ENCODE data around the gene HECTD3. TPM values are rescaled to one million over a fixed set of nuclear protein-coding genes. Genes with fewer than 3 reads are reported as not detected.
"Not testable (repeated sequence)": the region's sequence is repeated elsewhere in the genome, so short reads cannot be mapped to it uniquely, and the experiment has no call there.

HECTD3 gene
- polyA plus RNA-seq, 2 donors: 25.1 to 38.6 TPM

DNA sequence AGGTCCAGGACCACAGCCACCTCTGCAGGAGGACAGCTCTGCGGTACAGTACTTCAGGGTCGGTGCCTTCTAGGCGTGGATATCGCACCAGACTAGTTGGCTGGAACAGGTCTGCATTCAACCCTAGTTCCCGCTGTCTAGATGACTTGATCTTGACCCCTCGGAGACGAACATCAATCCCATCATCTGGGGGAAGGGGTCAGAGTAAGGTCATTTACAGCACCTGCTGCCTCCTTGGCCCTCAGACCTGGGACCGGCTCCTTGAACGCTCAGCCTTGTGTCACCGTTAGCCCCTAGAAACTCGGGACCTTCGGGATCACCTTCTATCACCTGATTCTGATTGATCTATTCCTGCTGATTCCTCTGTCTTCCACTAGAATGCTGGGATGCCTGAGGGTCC is 2.6 kb downstream of the HECTD3 start:
- Histone ChIP-seq H3K9me3 (ENCODE audit: control insufficient read depth in 2 of 2, insufficient read depth in 1 of 2, low read depth in 1 of 2, low read length in 1 of 2) (no peaks in the 10 kb centered on the region), H3K27me3 (ENCODE audit: control insufficient read depth in 1 of 2, insufficient read depth in 2 of 2, low read length in 2 of 2) (no peaks in the 10 kb centered on the region), H3K4me3 (ENCODE audit: low read depth in 1 of 2, low read length in 2 of 2) (no peak overlapping the region), H3K27ac (ENCODE audit: low read depth in 2 of 2, low read length in 1 of 2) (no peak overlapping the region), H3K4me1 (ENCODE audit: control insufficient read depth in 2 of 2, insufficient read depth in 2 of 2, low read length in 1 of 2) (peaks cover 0 to 15% of the 10 kb centered on the region in 2 donors), H3K36me3 (ENCODE audit: control insufficient read depth in 2 of 2, insufficient read depth in 2 of 2, low read length in 1 of 2) (peaks cover 10 to 59% of the 10 kb centered on the region in 2 donors)
- WGBS, 2 donors: 90 to 94% methylated on average over 12 of the region's 12 CpGs

DNA sequence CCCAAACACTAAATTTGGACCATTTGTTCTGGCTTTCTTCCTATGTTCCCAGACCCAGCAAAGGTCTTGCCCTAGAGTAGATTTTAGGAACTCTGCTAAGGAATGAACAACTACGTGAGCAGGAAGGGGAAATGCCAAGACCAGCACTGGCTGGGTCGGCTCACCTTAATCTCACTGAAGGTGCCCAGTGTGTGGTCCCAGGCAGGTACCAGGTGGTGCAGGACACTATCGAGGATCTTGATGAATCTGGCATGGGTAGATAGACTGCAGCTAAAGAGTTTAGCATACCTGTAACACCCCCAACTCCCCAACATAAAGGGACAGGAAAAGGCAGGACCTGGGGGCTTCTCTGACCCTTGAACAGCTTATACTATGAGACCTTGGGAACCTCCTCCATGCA is 3.0 kb downstream of the HECTD3 start:
- Histone ChIP-seq H3K27ac (ENCODE audit: low read depth in 2 of 2, low read length in 1 of 2) (no peak overlapping the region), H3K4me3 (ENCODE audit: low read depth in 1 of 2, low read length in 2 of 2) (no peak overlapping the region), H3K4me1 (ENCODE audit: control insufficient read depth in 2 of 2, insufficient read depth in 2 of 2, low read length in 1 of 2) (peaks cover 0 to 15% of the 10 kb centered on the region in 2 donors), H3K36me3 (ENCODE audit: control insufficient read depth in 2 of 2, insufficient read depth in 2 of 2, low read length in 1 of 2) (peaks cover 13 to 64% of the 10 kb centered on the region in 2 donors), H3K27me3 (ENCODE audit: control insufficient read depth in 1 of 2, insufficient read depth in 2 of 2, low read length in 2 of 2) (no peaks in the 10 kb centered on the region), H3K9me3 (ENCODE audit: control insufficient read depth in 2 of 2, insufficient read depth in 1 of 2, low read depth in 1 of 2, low read length in 1 of 2) (no peaks in the 10 kb centered on the region)
- 88 to 95% methylated on average over 3 of the region's 3 CpGs for WGBS, 2 donors

DNA sequence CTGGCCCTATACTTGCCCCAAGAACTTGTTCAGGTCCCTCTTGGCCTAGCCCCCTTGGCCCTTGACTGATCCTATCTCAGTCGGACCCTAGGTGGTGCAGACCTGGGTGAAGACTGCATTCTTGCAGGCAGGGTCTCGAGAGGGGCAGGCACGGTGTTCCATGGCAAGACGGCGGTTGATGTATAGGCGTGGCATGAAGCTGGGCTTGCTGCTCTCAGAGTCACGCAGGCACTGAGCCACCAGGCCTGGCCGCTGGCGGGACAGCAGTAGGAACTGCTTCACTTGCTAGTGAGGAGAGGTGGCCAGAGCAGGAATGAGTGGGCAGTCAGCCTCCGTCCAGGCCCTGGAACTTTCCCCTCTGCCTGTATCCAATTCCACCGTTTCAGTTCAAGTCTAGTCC is 3.8 kb downstream of the HECTD3 start:
- Histone ChIP-seq H3K4me1 (ENCODE audit: control insufficient read depth in 2 of 2, insufficient read depth in 2 of 2, low read length in 1 of 2) (peaks cover 0 to 15% of the 10 kb centered on the region in 2 donors), H3K9me3 (ENCODE audit: control insufficient read depth in 2 of 2, insufficient read depth in 1 of 2, low read depth in 1 of 2, low read length in 1 of 2) (no peaks in the 10 kb centered on the region), H3K4me3 (ENCODE audit: low read depth in 1 of 2, low read length in 2 of 2) (no peak overlapping the region), H3K27me3 (ENCODE audit: control insufficient read depth in 1 of 2, insufficient read depth in 2 of 2, low read length in 2 of 2) (no peaks in the 10 kb centered on the region), H3K36me3 (ENCODE audit: control insufficient read depth in 2 of 2, insufficient read depth in 2 of 2, low read length in 1 of 2) (peaks cover 21 to 70% of the 10 kb centered on the region in 2 donors), H3K27ac (ENCODE audit: low read depth in 2 of 2, low read length in 1 of 2) (no peak overlapping the region)
- 82 to 84% methylated on average over 11 of the region's 11 CpGs for WGBS, 2 donors

DNA sequence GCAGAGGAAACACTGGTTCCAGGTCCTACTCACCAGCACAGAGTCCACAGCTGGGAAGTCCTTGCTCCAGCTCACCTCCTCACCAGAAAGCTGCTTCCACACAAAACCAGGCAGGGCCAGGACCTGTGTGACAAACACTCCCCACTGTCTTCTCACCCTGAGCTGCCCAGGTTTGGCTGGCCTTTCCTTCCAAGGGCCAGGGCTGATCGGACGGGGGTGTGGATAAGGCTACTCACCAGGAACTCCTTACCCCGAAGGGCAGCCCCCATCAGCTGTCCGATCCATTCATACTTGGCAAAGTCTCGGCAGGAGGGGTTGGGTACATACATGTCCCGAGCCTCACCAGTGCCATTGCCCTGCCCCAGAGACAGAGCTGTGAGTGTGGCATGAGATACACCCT is 5.4 kb downstream of the HECTD3 start:
- H3K36me3 ChIP-seq (ENCODE audit: control insufficient read depth in 2 of 2, insufficient read depth in 2 of 2, low read length in 1 of 2): peaks cover 25 to 74% of the 10 kb centered on the region in 2 donors
- WGBS, 2 donors: 89 to 96% methylated on average over 6 of the region's 6 CpGs
- no peaks in the 10 kb centered on the region for H3K9me3 ChIP-seq (ENCODE audit: control insufficient read depth in 2 of 2, insufficient read depth in 1 of 2, low read depth in 1 of 2, low read length in 1 of 2)
- H3K27ac ChIP-seq (ENCODE audit: low read depth in 2 of 2, low read length in 1 of 2): no peak overlapping the region
- no peak overlapping the region for H3K4me3 ChIP-seq (ENCODE audit: low read depth in 1 of 2, low read length in 2 of 2)
- no peaks in the 10 kb centered on the region for H3K27me3 ChIP-seq (ENCODE audit: control insufficient read depth in 1 of 2, insufficient read depth in 2 of 2, low read length in 2 of 2)
- H3K4me1 ChIP-seq (ENCODE audit: control insufficient read depth in 2 of 2, insufficient read depth in 2 of 2, low read length in 1 of 2): peaks cover 0 to 9% of the 10 kb centered on the region in 2 donors

DNA sequence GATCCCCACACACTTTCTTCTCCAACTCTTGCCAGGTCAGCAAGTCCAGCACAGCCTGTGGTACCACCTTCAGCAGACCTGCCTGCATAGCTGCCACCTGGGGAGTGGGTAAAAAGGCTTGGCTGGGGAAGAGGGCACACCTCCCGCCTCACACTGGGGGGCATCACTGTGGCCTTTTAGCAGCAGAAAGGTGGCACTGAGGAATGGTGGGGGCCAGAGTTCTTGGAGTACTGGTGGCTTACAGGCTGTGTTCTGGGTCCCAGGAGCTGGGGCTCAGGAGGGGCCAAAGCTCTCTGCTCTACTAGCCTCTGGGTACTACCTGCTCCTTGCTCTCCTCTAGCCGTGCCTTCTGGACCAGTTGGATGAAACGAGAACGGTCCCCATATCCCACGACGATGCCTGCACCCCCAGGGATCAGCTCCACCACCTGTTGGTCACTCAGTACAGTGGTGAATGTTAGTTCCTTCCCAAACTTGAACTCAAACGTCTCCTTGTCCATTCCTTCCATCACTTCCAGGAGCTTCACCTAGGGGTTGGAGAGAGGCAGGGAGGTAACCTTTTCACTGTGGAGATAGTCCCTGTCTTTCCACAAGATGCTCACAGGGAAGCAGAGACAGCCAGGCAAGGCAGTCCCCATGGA is 6.7 kb downstream of the HECTD3 start:
- Histone ChIP-seq H3K36me3 (ENCODE audit: control insufficient read depth in 2 of 2, insufficient read depth in 2 of 2, low read length in 1 of 2) (peaks cover 25 to 69% of the 10 kb centered on the region in 2 donors), H3K27me3 (ENCODE audit: control insufficient read depth in 1 of 2, insufficient read depth in 2 of 2, low read length in 2 of 2) (no peaks in the 10 kb centered on the region), H3K4me3 (ENCODE audit: low read depth in 1 of 2, low read length in 2 of 2) (no peak overlapping the region), H3K9me3 (ENCODE audit: control insufficient read depth in 2 of 2, insufficient read depth in 1 of 2, low read depth in 1 of 2, low read length in 1 of 2) (no peaks in the 10 kb centered on the region), H3K4me1 (ENCODE audit: control insufficient read depth in 2 of 2, insufficient read depth in 2 of 2, low read length in 1 of 2) (peaks cover 0 to under 1% of the 10 kb centered on the region in 2 donors), H3K27ac (ENCODE audit: low read depth in 2 of 2, low read length in 1 of 2) (no peak overlapping the region)
- 86 to 95% methylated on average over 7 of the region's 7 CpGs for WGBS, 2 donors

DNA sequence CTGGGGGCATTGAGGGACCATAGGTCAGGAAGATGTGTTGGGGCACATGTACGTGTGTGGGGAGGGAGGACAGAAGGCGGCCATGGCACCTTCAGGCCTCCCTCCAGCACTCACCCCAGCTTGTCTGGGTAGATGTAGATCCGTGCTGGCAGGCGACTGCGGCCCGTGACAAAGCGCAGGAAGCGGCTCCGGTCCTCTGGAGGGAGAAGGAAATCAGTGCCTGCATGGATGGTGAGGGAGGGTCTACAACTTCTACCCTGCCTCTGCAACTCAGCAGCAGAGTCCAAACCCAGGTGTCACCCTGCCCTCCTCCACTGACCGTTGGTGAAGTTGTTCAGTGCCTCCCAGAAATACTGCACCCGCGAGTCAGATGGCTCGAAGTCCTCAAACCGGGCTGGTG is 7.4 kb downstream of the HECTD3 start:
- H3K27me3 ChIP-seq (ENCODE audit: control insufficient read depth in 1 of 2, insufficient read depth in 2 of 2, low read length in 2 of 2): no peaks in the 10 kb centered on the region
- H3K4me1 ChIP-seq (ENCODE audit: control insufficient read depth in 2 of 2, insufficient read depth in 2 of 2, low read length in 1 of 2): no peaks in the 10 kb centered on the region
- H3K36me3 ChIP-seq (ENCODE audit: control insufficient read depth in 2 of 2, insufficient read depth in 2 of 2, low read length in 1 of 2): peaks cover 25 to 63% of the 10 kb centered on the region in 2 donors
- no peak overlapping the region for H3K27ac ChIP-seq (ENCODE audit: low read depth in 2 of 2, low read length in 1 of 2)
- WGBS, 2 donors: 85 to 93% methylated on average over 14 of the region's 14 CpGs
- H3K9me3 ChIP-seq (ENCODE audit: control insufficient read depth in 2 of 2, insufficient read depth in 1 of 2, low read depth in 1 of 2, low read length in 1 of 2): no peaks in the 10 kb centered on the region
- no peak overlapping the region for H3K4me3 ChIP-seq (ENCODE audit: low read depth in 1 of 2, low read length in 2 of 2)

DNA sequence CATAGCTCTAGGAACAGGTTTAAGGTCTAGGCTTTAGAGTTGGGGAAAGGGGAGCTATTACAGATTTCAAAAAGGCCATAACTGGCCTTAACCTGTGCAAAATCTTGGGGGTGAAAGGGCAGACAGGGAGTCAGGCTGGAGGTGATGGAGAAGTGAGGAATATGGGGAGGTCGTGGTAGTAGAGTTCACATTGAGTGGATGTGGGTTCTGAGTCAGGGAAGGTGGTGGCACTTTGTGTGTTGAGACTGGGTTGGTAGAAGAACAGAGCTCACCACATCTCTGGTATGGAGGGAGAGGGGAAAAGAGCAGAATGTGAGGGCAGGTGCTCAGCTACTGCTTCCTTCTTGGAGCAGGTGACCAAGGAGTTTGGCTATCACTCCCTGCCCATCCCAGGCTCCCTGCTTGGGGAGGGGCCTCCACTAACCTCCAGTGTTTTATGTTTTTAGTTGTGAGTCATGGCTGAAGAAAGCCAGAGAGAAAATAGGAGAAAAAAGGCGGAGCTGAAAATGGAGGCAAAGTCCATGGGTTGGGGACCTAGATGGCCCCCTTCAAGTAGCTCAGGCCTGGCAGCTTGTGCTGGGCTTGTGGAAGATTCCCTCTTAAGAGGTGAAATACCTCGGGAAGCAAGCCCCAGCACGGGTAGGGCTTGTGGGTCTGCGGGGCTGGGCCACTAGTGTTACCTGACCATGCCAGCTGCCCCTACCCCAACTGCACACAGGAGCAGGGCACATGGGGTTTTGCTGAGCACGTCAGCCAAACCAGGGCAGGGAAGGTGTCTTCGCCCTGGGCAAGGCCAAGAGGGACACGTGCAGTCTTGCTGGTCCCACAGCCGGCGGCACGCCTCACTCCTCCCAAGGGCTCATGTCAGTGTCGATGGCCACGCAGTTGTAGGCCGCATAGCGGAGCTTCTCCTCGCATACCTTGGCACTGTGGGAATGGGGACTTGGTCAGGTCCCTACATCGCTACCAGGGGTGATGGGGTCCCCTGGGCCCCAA is 8.2 kb downstream of the HECTD3 start:
- Histone ChIP-seq H3K4me3 (ENCODE audit: low read depth in 1 of 2, low read length in 2 of 2) (no peak overlapping the region), H3K27ac (ENCODE audit: low read depth in 2 of 2, low read length in 1 of 2) (no peak overlapping the region), H3K36me3 (ENCODE audit: control insufficient read depth in 2 of 2, insufficient read depth in 2 of 2, low read length in 1 of 2) (peaks cover 24 to 55% of the 10 kb centered on the region in 2 donors), H3K9me3 (ENCODE audit: control insufficient read depth in 2 of 2, insufficient read depth in 1 of 2, low read depth in 1 of 2, low read length in 1 of 2) (no peaks in the 10 kb centered on the region), H3K4me1 (ENCODE audit: control insufficient read depth in 2 of 2, insufficient read depth in 2 of 2, low read length in 1 of 2) (no peaks in the 10 kb centered on the region), H3K27me3 (ENCODE audit: control insufficient read depth in 1 of 2, insufficient read depth in 2 of 2, low read length in 2 of 2) (no peaks in the 10 kb centered on the region)
- WGBS, 2 donors: 86 to 89% methylated on average over 17 of the region's 17 CpGs

DNA sequence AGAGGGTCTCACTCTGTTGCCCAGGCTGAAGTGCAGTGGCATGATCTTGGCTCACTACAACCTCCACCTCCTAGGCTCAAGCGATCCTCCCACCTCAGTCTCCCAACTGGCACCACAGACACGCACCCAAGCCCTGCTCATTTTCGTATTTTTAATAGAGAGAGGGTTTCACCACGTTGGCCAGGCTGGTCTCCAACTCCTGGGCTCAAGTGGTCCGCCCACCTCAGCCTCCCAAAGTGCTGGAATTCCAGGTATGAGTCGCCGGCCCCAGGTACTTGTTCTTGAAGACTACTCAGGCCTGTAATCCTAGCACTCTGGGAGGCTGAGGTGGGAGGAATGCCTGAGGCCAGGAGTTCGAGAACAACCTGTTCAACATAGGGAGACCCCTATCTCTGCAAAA is 9.5 kb downstream of the HECTD3 start:
- H3K4me3 ChIP-seq (ENCODE audit: low read depth in 1 of 2, low read length in 2 of 2); H3K9me3 ChIP-seq (ENCODE audit: control insufficient read depth in 2 of 2, insufficient read depth in 1 of 2, low read depth in 1 of 2, low read length in 1 of 2); H3K27me3 ChIP-seq (ENCODE audit: control insufficient read depth in 1 of 2, insufficient read depth in 2 of 2, low read length in 2 of 2); H3K4me1 ChIP-seq (ENCODE audit: control insufficient read depth in 2 of 2, insufficient read depth in 2 of 2, low read length in 1 of 2); H3K27ac ChIP-seq (ENCODE audit: low read depth in 2 of 2, low read length in 1 of 2): not testable (repeated sequence)
- WGBS, 2 donors: 83 to 89% methylated on average over 8 of the region's 8 CpGs
- H3K36me3 ChIP-seq (ENCODE audit: control insufficient read depth in 2 of 2, insufficient read depth in 2 of 2, low read length in 1 of 2): peaks cover 22 to 41% of the 10 kb centered on the region in 2 donors

DNA sequence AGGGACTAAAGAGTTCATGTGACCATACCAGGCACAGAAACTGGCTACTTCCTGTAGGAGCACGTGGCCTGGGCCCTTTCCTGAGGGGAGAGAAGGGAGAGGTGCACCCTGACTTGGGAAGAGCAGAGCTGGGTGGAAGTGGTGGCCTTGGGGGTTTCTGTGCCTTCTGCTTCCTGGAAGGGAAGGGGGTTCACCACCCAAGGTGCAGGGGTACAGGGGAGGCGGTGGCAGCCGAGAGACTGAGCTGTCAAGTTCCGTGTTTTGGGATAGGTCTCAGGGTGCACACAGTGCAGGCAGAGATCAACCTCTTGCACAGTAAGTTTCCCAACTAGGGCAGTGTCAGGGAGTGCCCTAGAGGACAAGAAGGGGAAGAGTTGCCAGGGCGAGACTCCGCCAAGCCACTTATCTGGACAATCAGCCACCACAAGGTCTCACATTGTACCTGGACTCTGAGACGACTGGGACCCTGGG is 10.1 kb downstream of the HECTD3 start:
- no peaks in the 10 kb centered on the region for H3K9me3 ChIP-seq (ENCODE audit: control insufficient read depth in 2 of 2, insufficient read depth in 1 of 2, low read depth in 1 of 2, low read length in 1 of 2)
- H3K4me3 ChIP-seq (ENCODE audit: low read depth in 1 of 2, low read length in 2 of 2): no peak overlapping the region
- H3K4me1 ChIP-seq (ENCODE audit: control insufficient read depth in 2 of 2, insufficient read depth in 2 of 2, low read length in 1 of 2): no peaks in the 10 kb centered on the region
- no peak overlapping the region for H3K27ac ChIP-seq (ENCODE audit: low read depth in 2 of 2, low read length in 1 of 2)
- H3K36me3 ChIP-seq (ENCODE audit: control insufficient read depth in 2 of 2, insufficient read depth in 2 of 2, low read length in 1 of 2): peaks cover 22 to 39% of the 10 kb centered on the region in 2 donors
- H3K27me3 ChIP-seq (ENCODE audit: control insufficient read depth in 1 of 2, insufficient read depth in 2 of 2, low read length in 2 of 2): no peaks in the 10 kb centered on the region
- whole genome bisulfite sequencing, 2 donors: 73 to 74% methylated on average over 7 of the region's 7 CpGs
